DOHH2 (cell line): Measurements from ENCODE around the gene NBDY.

Experiments used
- EZH2phosphoT487 ChIP-seq: fragments of 200-600 bp; sonication (generic); IDR thresholded peaks from 2 replicates; pipeline ENCODE4 v1.6.1; 2017; ENCODE audit warnings: borderline replicate concordance, mild to moderate bottlenecking, antibody characterized with exemption, low read length, moderate library complexity, mixed read lengths
- TF ChIP-seq, protein P1 (sequence below): fragments of 200-600 bp; sonication (generic); IDR thresholded peaks from one replicate; pipeline ENCODE4 v1.5.1; 2014; ENCODE audit warnings: antibody characterized with exemption, mild to moderate bottlenecking, low read depth, low read length; ENCODE audit not compliant: poor library complexity, severe bottlenecking

- TF ChIP-seq, protein P1, sequence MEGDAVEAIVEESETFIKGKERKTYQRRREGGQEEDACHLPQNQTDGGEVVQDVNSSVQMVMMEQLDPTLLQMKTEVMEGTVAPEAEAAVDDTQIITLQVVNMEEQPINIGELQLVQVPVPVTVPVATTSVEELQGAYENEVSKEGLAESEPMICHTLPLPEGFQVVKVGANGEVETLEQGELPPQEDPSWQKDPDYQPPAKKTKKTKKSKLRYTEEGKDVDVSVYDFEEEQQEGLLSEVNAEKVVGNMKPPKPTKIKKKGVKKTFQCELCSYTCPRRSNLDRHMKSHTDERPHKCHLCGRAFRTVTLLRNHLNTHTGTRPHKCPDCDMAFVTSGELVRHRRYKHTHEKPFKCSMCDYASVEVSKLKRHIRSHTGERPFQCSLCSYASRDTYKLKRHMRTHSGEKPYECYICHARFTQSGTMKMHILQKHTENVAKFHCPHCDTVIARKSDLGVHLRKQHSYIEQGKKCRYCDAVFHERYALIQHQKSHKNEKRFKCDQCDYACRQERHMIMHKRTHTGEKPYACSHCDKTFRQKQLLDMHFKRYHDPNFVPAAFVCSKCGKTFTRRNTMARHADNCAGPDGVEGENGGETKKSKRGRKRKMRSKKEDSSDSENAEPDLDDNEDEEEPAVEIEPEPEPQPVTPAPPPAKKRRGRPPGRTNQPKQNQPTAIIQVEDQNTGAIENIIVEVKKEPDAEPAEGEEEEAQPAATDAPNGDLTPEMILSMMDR, result no peak
- TF ChIP-seq EZH2phosphoT487, result no peak
Measured at GRCh38 chrX:56764153-56764974, 35.3 kb downstream of the NBDY start.
